GM13976 (cell line): Measurements from ENCODE around the gene HAS3.
"Not testable (repeated sequence)": the region's sequence is repeated elsewhere in the genome, so short reads cannot be mapped to it uniquely, and the experiment has no call there.

ENCODE experiments used
- DNase-seq: peaks from one replicate; pipeline ENCODE4 v3.0.0; 2012; ENCODE audit warnings: low spot score
- in situ Hi-C: fragments of 300-500 bp; cut with MboI; formaldehyde crosslinking; loops from one replicate; pipeline ENCODE4 v1.12.0; 2022; ENCODE audit warnings: low sequenced_read_pairs, mixed read lengths, inconsistent platforms; ENCODE audit not compliant: unreplicated experiment
- TF ChIP-seq, protein P1 (sequence below): IDR thresholded peaks from 2 replicates; pipeline ENCODE4 v1.5.1; 2012; ENCODE audit warnings: borderline replicate concordance, mild to moderate bottlenecking; ENCODE audit not compliant: insufficient read depth; ENCODE audit errors: extremely low read depth, missing control alignments, control extremely low read depth

HAS3 gene

GRCh38 chr16:69130461-69130860, 25.0 kb downstream of the HAS3 start:
- in situ Hi-C loops = no loop called here
- DNase-seq = no peak
- TF ChIP-seq, protein P1, sequence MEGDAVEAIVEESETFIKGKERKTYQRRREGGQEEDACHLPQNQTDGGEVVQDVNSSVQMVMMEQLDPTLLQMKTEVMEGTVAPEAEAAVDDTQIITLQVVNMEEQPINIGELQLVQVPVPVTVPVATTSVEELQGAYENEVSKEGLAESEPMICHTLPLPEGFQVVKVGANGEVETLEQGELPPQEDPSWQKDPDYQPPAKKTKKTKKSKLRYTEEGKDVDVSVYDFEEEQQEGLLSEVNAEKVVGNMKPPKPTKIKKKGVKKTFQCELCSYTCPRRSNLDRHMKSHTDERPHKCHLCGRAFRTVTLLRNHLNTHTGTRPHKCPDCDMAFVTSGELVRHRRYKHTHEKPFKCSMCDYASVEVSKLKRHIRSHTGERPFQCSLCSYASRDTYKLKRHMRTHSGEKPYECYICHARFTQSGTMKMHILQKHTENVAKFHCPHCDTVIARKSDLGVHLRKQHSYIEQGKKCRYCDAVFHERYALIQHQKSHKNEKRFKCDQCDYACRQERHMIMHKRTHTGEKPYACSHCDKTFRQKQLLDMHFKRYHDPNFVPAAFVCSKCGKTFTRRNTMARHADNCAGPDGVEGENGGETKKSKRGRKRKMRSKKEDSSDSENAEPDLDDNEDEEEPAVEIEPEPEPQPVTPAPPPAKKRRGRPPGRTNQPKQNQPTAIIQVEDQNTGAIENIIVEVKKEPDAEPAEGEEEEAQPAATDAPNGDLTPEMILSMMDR = no peak

- in situ Hi-C loops = no loop called here
- peak; percentile 56 for DNase-seq
- TF ChIP-seq, protein P1 = no peak
Measured at GRCh38 chr16:69131167-69131838, 25.9 kb downstream of the HAS3 start.

DNA sequence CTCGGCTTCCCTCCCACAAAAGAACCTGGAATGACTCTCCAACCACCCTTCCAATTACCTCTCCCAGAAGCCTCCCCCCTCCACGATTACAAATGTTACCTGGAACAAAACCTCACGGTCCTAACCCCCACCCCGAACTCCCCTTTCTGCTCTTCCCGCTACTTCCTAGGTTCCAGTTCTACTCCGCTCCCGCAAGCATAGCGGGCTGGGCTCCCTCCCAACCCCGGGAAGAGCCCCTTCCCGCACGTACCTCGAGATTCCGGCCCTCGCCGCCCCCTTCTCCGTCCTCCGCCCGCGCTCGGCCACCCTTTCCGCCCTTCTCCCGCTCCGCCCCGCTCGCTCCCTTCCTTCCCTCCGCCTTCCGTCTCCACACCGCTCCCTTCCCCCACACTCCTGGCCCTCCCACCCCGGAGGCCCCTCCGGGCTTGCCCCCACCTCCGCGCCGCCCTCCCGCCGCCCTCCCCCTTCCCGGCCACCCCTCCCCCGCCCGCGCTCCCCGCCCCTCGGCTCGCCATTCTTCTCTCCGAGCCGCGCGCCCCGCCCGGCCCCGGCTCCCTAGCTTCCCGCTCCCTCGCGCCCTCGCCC, 26.5 kb downstream of the HAS3 start:
- in situ Hi-C loops = no loop called here
- TF ChIP-seq, protein P1 = no peak
- DNase-seq = peak; percentile 95

- peak; percentile 93 for DNase-seq
- in situ Hi-C loops = no loop called here
- TF ChIP-seq, protein P1 = no peak
Measured at GRCh38 chr16:69132424-69133252, 27.2 kb downstream of the HAS3 start, which contains the start of the genes CHTF8 and UTP4. CHTF8 (minus strand) TSS chr16:69132588; CDS start chr16:69121458, 11,130 bp downstream. UTP4 (plus strand) TSS chr16:69132649; CDS start chr16:69133460, 811 bp downstream.

- TF ChIP-seq, protein P1 = no peak
- in situ Hi-C loops = no loop called here
- no peak for DNase-seq
Measured at GRCh38 chr16:69133373-69133954, 28.0 kb downstream of the HAS3 start.

- in situ Hi-C loops = no loop called here
- TF ChIP-seq, protein P1 = no peak
- DNase-seq = no peak
Measured at GRCh38 chr16:69138608-69139007, 33.2 kb downstream of the HAS3 start.

- in situ Hi-C loops, DNase-seq: not testable (repeated sequence)
Measured at GRCh38 chr16:69139464-69139863, 34.0 kb downstream of the HAS3 start.
